ENCODE data around the gene PPP2R2B.

Gene PPP2R2B

GRCh38 chr5:146848133-146848532 is 30.4 kb downstream of the PPP2R2B start:
- Histone ChIP-seq H2AFZ (ENCODE audit: low read depth) (no peak overlapping the region), H3K4me1 (ENCODE audit: low read depth, poor library complexity, severe bottlenecking) (no peaks in the 10 kb centered on the region), H3K27ac (no peak overlapping the region), H3K79me2 (ENCODE audit: insufficient read depth, low read depth) (no peaks in the 10 kb centered on the region), H3K27me3 (ENCODE audit: insufficient read depth, low read depth) (no peaks in the 10 kb centered on the region), H3K4me3 (IDR thresholded peaks at IDR 0.05; ENCODE audit: insufficient read depth, low read depth, low read length) (no peak overlapping the region), H4K20me1 (ENCODE audit: insufficient read depth) (no peaks in the 10 kb centered on the region), H3K4me2 (no peak overlapping the region), H3K9ac (no peak overlapping the region), H3K36me3 (ENCODE audit: insufficient read depth) (no peaks in the 10 kb centered on the region)
- no peak for TF ChIP-seq CTCF (conservative IDR thresholded peaks at IDR 0.05; ENCODE audit: low read depth, low read length)

- H3K79me2 ChIP-seq (ENCODE audit: insufficient read depth, low read depth), result no peaks in the 10 kb centered on the region
- H3K27me3 ChIP-seq (ENCODE audit: insufficient read depth, low read depth), result no peaks in the 10 kb centered on the region
- no peaks in the 10 kb centered on the region for H4K20me1 ChIP-seq (ENCODE audit: insufficient read depth)
- H3K4me2 ChIP-seq, result no peak overlapping the region
- H3K9ac ChIP-seq, result no peak overlapping the region
- no peak overlapping the region for H3K4me3 ChIP-seq (IDR thresholded peaks at IDR 0.05; ENCODE audit: insufficient read depth, low read depth, low read length)
- H3K4me1 ChIP-seq (ENCODE audit: low read depth, poor library complexity, severe bottlenecking), result peaks cover 11% of the 10 kb centered on the region
- no peak overlapping the region for H3K27ac ChIP-seq
- H3K36me3 ChIP-seq (ENCODE audit: insufficient read depth), result no peaks in the 10 kb centered on the region
- TF ChIP-seq CTCF (conservative IDR thresholded peaks at IDR 0.05; ENCODE audit: low read depth, low read length), result no peak
- no peak overlapping the region for H2AFZ ChIP-seq (ENCODE audit: low read depth)
Observed at GRCh38 chr5:146840016-146840415, 38.5 kb downstream of the PPP2R2B start.

- Histone ChIP-seq H3K4me1 (ENCODE audit: low read depth, poor library complexity, severe bottlenecking) (peaks cover 11% of the 10 kb centered on the region), H3K27ac (no peak overlapping the region), H3K4me2 (no peak overlapping the region; the same call in 1 of the 2 replicates), H3K79me2 (ENCODE audit: insufficient read depth, low read depth) (no peaks in the 10 kb centered on the region), H3K4me3 (IDR thresholded peaks at IDR 0.05; ENCODE audit: insufficient read depth, low read depth, low read length) (no peak overlapping the region), H2AFZ (ENCODE audit: low read depth) (no peak overlapping the region), H4K20me1 (ENCODE audit: insufficient read depth) (no peaks in the 10 kb centered on the region), H3K27me3 (ENCODE audit: insufficient read depth, low read depth) (no peaks in the 10 kb centered on the region), H3K9ac (no peak overlapping the region), H3K36me3 (ENCODE audit: insufficient read depth) (no peaks in the 10 kb centered on the region)
- TF ChIP-seq CTCF (conservative IDR thresholded peaks at IDR 0.05; ENCODE audit: low read depth, low read length), result no peak
Observed at GRCh38 chr5:146836226-146836842, 42.2 kb downstream of the PPP2R2B start.

GRCh38 chr5:146832985-146833732 is 45.4 kb downstream of the PPP2R2B start:
- Histone ChIP-seq H3K4me3 (IDR thresholded peaks at IDR 0.05; ENCODE audit: insufficient read depth, low read depth, low read length) (no peak overlapping the region), H3K27me3 (ENCODE audit: insufficient read depth, low read depth) (no peaks in the 10 kb centered on the region), H3K4me1 (ENCODE audit: low read depth, poor library complexity, severe bottlenecking) (peaks cover 11% of the 10 kb centered on the region), H3K27ac (no peak overlapping the region), H3K9ac (no peak overlapping the region), H4K20me1 (ENCODE audit: insufficient read depth) (no peaks in the 10 kb centered on the region), H3K36me3 (ENCODE audit: insufficient read depth) (no peaks in the 10 kb centered on the region), H3K4me2 (no peak overlapping the region), H3K79me2 (ENCODE audit: insufficient read depth, low read depth) (no peaks in the 10 kb centered on the region), H2AFZ (ENCODE audit: low read depth) (no peak overlapping the region)
- no peak for TF ChIP-seq CTCF (conservative IDR thresholded peaks at IDR 0.05; ENCODE audit: low read depth, low read length)
